Activated CD4-positive, alpha-beta memory T cell treated with anti-CD3 and anti-CD28 coated beads for 36 hours (primary cell): ENCODE results near the gene TBC1D9B. TPM values are rescaled to one million over a fixed set of nuclear protein-coding genes. Genes with fewer than 3 reads are reported as not detected.

Experiments
- CTCF ChIA-PET: fragments of 350-600 bp; sonication (Branson Sonifier 250); formaldehyde crosslinking; loops from one replicate; lab custom pipeline; 2021; ENCODE audit warnings: antibody characterized with exemption, inconsistent platforms; lab: Charles Lee
- POLR2A ChIA-PET: fragments of 350-600 bp; sonication (Branson Sonifier 250); formaldehyde crosslinking; loops from one replicate; lab custom pipeline; 2021; ENCODE audit warnings: antibody characterized with exemption; lab: Charles Lee
- DNase-seq: peaks from one replicate; pipeline ENCODE4 v3.0.0-alpha.2; 2020
- H3K27ac Mint-ChIP-seq: one replicate; pipeline ENCODE4 v1.8.0; 2021; ENCODE audit warnings: mixed read lengths
- H3K27me3 Mint-ChIP-seq: one replicate; pipeline ENCODE4 v1.8.0; 2021; ENCODE audit warnings: mixed read lengths
- H3K36me3 Mint-ChIP-seq: one replicate; pipeline ENCODE4 v1.8.0; 2021; ENCODE audit warnings: mixed read lengths
- H3K4me1 Mint-ChIP-seq: one replicate; pipeline ENCODE4 v1.8.0; 2021; ENCODE audit warnings: low read depth, mixed read lengths
- H3K4me3 Mint-ChIP-seq: one replicate; pipeline ENCODE4 v1.8.0; 2021; ENCODE audit warnings: mild to moderate bottlenecking, mixed read lengths
- H3K9me3 Mint-ChIP-seq: one replicate; pipeline ENCODE4 v1.8.0; 2021; ENCODE audit warnings: mixed read lengths
- intact Hi-C: fragments of 100-400 bp; cut with micrococcal nuclease; formaldehyde crosslinking; loops from one replicate; pipeline ENCODE4 v1.15.1; 2023
- total RNA-seq, 2 experiments: library from RNA; stranded (reverse); gene quantifications; one replicate each; pipeline ENCODE4 v1.2.3, GENCODE V29; 2021

The TBC1D9B gene
- total RNA-seq, 2 experiments from 2014 or later = 59.0 to 62.8 TPM

- intact Hi-C loops = no loop called here
- DNase-seq = no peak
- no peaks in the 10 kb centered on the region for H3K27me3 Mint-ChIP-seq
- H3K27ac Mint-ChIP-seq = no peak overlapping the region
- peaks cover 32% of the 10 kb centered on the region for H3K36me3 Mint-ChIP-seq
- POLR2A ChIA-PET = no interaction called here
- peaks cover 25% of the 10 kb centered on the region for H3K9me3 Mint-ChIP-seq
- CTCF ChIA-PET = interaction anchor here (0.8 kb wide), 1 partner anchor 118 kb away, joined by 3 read pairs; no protein-coding TSS in a partner anchor
- H3K4me1 Mint-ChIP-seq = no peaks in the 10 kb centered on the region
- no peak overlapping the region for H3K4me3 Mint-ChIP-seq
Observed at GRCh38 chr5:179880066-179880650, 27.5 kb downstream of the TBC1D9B start.

GRCh38 chr5:179879690-179880010 is 28.0 kb downstream of the TBC1D9B start:
- Mint-ChIP-seq H3K4me1 (no peaks in the 10 kb centered on the region), H3K4me3 (no peak overlapping the region), H3K36me3 (peaks cover 29% of the 10 kb centered on the region), H3K9me3 (peaks cover 22% of the 10 kb centered on the region), H3K27ac (no peak overlapping the region), H3K27me3 (no peaks in the 10 kb centered on the region)
- ChIA-PET POLR2A (no interaction called here), CTCF (no interaction called here)
- intact Hi-C loops = no loop called here
- no peak for DNase-seq

GRCh38 chr5:179879003-179879689 is 28.6 kb downstream of the TBC1D9B start:
- Mint-ChIP-seq H3K27ac (no peak overlapping the region), H3K27me3 (no peaks in the 10 kb centered on the region), H3K36me3 (peaks cover 24% of the 10 kb centered on the region), H3K4me3 (no peak overlapping the region), H3K9me3 (peaks cover 17% of the 10 kb centered on the region), H3K4me1 (no peaks in the 10 kb centered on the region)
- no peak for DNase-seq
- CTCF ChIA-PET = interaction anchor here (0.5 kb wide), 1 partner anchor 66 kb away, joined by 3 read pairs; no protein-coding TSS in a partner anchor
- POLR2A ChIA-PET = no interaction called here
- intact Hi-C loops = no loop called here

GRCh38 chr5:179878222-179879002 is 29.3 kb downstream of the TBC1D9B start:
- H3K4me1 Mint-ChIP-seq = no peaks in the 10 kb centered on the region
- intact Hi-C loops = no loop called here
- CTCF ChIA-PET = no interaction called here
- H3K36me3 Mint-ChIP-seq = peaks cover 19% of the 10 kb centered on the region
- POLR2A ChIA-PET = no interaction called here
- no peak overlapping the region for H3K27ac Mint-ChIP-seq
- no peaks in the 10 kb centered on the region for H3K27me3 Mint-ChIP-seq
- H3K9me3 Mint-ChIP-seq = peaks cover 9% of the 10 kb centered on the region
- no peak for DNase-seq
- no peak overlapping the region for H3K4me3 Mint-ChIP-seq

GRCh38 chr5:179876610-179876952 is 31.1 kb downstream of the TBC1D9B start:
- intact Hi-C loops = no loop called here
- Mint-ChIP-seq H3K4me3 (no peak overlapping the region), H3K9me3 (no peaks in the 10 kb centered on the region), H3K4me1 (no peaks in the 10 kb centered on the region), H3K27me3 (no peaks in the 10 kb centered on the region), H3K36me3 (peaks cover 14% of the 10 kb centered on the region), H3K27ac (no peak overlapping the region)
- POLR2A ChIA-PET = no interaction called here
- CTCF ChIA-PET = no interaction called here
- no peak for DNase-seq

- H3K36me3 Mint-ChIP-seq = peaks cover 18% of the 10 kb centered on the region
- DNase-seq = no peak
- CTCF ChIA-PET = interaction anchor here (0.6 kb wide), 1 partner anchor 214 kb away, joined by 4 read pairs; no protein-coding TSS in a partner anchor
- H3K27ac Mint-ChIP-seq = no peak overlapping the region
- no peaks in the 10 kb centered on the region for H3K4me1 Mint-ChIP-seq
- H3K27me3 Mint-ChIP-seq = no peaks in the 10 kb centered on the region
- POLR2A ChIA-PET = no interaction called here
- H3K9me3 Mint-ChIP-seq = no peaks in the 10 kb centered on the region
- no peak overlapping the region for H3K4me3 Mint-ChIP-seq
- intact Hi-C loops = no loop called here
Observed at GRCh38 chr5:179875741-179876609, 31.7 kb downstream of the TBC1D9B start.

- Mint-ChIP-seq H3K4me1 (no peaks in the 10 kb centered on the region), H3K4me3 (no peak overlapping the region), H3K9me3 (no peaks in the 10 kb centered on the region), H3K27ac (no peak overlapping the region), H3K36me3 (peaks cover 21% of the 10 kb centered on the region), H3K27me3 (no peaks in the 10 kb centered on the region)
- intact Hi-C loops = no loop called here
- CTCF ChIA-PET = no interaction called here
- POLR2A ChIA-PET = no interaction called here
- DNase-seq = no peak
Observed at GRCh38 chr5:179874536-179875292, 33.0 kb downstream of the TBC1D9B start.

- no peaks in the 10 kb centered on the region for H3K9me3 Mint-ChIP-seq
- H3K4me1 Mint-ChIP-seq = no peaks in the 10 kb centered on the region
- no peaks in the 10 kb centered on the region for H3K27me3 Mint-ChIP-seq
- intact Hi-C loops = no loop called here
- ChIA-PET POLR2A (no interaction called here), CTCF (no interaction called here)
- no peak overlapping the region for H3K4me3 Mint-ChIP-seq
- DNase-seq = no peak
- peaks cover 21% of the 10 kb centered on the region for H3K36me3 Mint-ChIP-seq
- no peak overlapping the region for H3K27ac Mint-ChIP-seq
Observed at GRCh38 chr5:179874136-179874535, 33.6 kb downstream of the TBC1D9B start.

- Mint-ChIP-seq H3K4me3 (no peak overlapping the region), H3K36me3 (peaks cover 21% of the 10 kb centered on the region), H3K9me3 (no peaks in the 10 kb centered on the region), H3K27ac (no peak overlapping the region), H3K27me3 (no peaks in the 10 kb centered on the region), H3K4me1 (no peaks in the 10 kb centered on the region)
- ChIA-PET CTCF (interaction anchor here (0.5 kb wide), 1 partner anchor 20 kb away, joined by 3 read pairs; no protein-coding TSS in a partner anchor), POLR2A (no interaction called here)
- DNase-seq = no peak
- intact Hi-C loops = no loop called here
Observed at GRCh38 chr5:179873588-179874110, 34.0 kb downstream of the TBC1D9B start.

- H3K9me3 Mint-ChIP-seq = no peaks in the 10 kb centered on the region
- no peak overlapping the region for H3K27ac Mint-ChIP-seq
- H3K4me3 Mint-ChIP-seq = no peak overlapping the region
- no peaks in the 10 kb centered on the region for H3K27me3 Mint-ChIP-seq
- CTCF ChIA-PET = interaction anchor here (0.5 kb wide), 1 partner anchor 20 kb away, joined by 3 read pairs; no protein-coding TSS in a partner anchor
- POLR2A ChIA-PET = no interaction called here
- peaks cover 24% of the 10 kb centered on the region for H3K36me3 Mint-ChIP-seq
- DNase-seq = no peak
- no peaks in the 10 kb centered on the region for H3K4me1 Mint-ChIP-seq
- intact Hi-C loops = no loop called here
Observed at GRCh38 chr5:179872828-179873575, 34.7 kb downstream of the TBC1D9B start.
